Heart left ventricle (tissue), 13 donors: ENCODE measurements around the gene ADAM22.

ENCODE experiments used
- CTCF ChIP-seq, 12 donors: fragments of 200-600 bp; sonication (generic) in 4 of 12; IDR thresholded peaks; one replicate each; pipeline versions ENCODE4 v1.5.0 to v1.8.0; 2018 to 2022; ENCODE audit warnings: antibody characterized with exemption in 12 of 12, mild to moderate bottlenecking in 5 of 12
- POLR2A ChIP-seq, 2 donors: fragments of 450-650 bp; IDR thresholded peaks; one replicate each; pipeline ENCODE4 v1.6.1; 2017; ENCODE audit warnings: antibody characterized with exemption in 2 of 2, mild to moderate bottlenecking in 2 of 2, moderate library complexity in 2 of 2
- donor health status: ischemic (EF 13 %, LVEDD 7.1; RV severe dilation, severe dysfunction).
- donor health status: DM: no; HTN: yes; CAD: no.
- donor health status: DM: no; HTN: no; CAD: no.
- donor health status: ischemic (EF 25% LVEDD 6.9; RV normal size, moderate dysfunction).
- donor health status: ischemic (EF 25% LVEDD 5.7; RV mildly dilated, moderate dysfunction).
- donor health status: ischemic (EF 35%, LVEDD 5.7; RV mildly dilated, moderate dysfunction).
- donor health status: nonischemic (EF 11% LVEDD 7.7; RV severe dilation, severe dysfunction).
- donor health status: DM: yes; HTN: yes; CAD: no.
- donor health status: PGD.
- donor health status: ischemic (EF 29% LVEDD 5.4; RV normal size, mild dysfunction).
- donor health status: nonischemic (EF 23%, LVEDD 6.1; RV moderate dilation, normal function).

GRCh38 chr7:88226886-88227516 lies 292.9 kb downstream of the ADAM22 start:
- TF ChIP-seq CTCF (IDR thresholded peaks at IDR 0.05) (no peak), POLR2A (IDR thresholded peaks at IDR 0.05) (no peak)
